GM23338 (cell line): ENCODE data around the gene IGSF1. TPM values are rescaled to one million over a fixed set of nuclear protein-coding genes. Genes with fewer than 3 reads are reported as not detected.

Source experiments
- ATAC-seq: fragments of 200-7000 bp; cut with Tn5 transposase; 3 replicates; pipeline ENCODE4 v1.9.1; 2020
- DNase-seq: peaks from one replicate; pipeline ENCODE4 v3.0.0-alpha.2; 2015; ENCODE audit warnings: low spot score
- H2AFZ ChIP-seq: fragments of 200-600 bp; sonication (generic); 2 replicates; pipeline ENCODE4 v1.8.0; 2016; ENCODE audit warnings: antibody characterized with exemption, mild to moderate bottlenecking, moderate library complexity
- H3F3A ChIP-seq: fragments of 200-600 bp; sonication (generic); replicated peaks from 2 replicates; pipeline ENCODE4 v1.8.0; 2017; ENCODE audit warnings: antibody characterized with exemption, mixed run types, low read depth
- H3K27ac ChIP-seq: fragments of 200-600 bp; sonication (generic); 2 replicates; pipeline ENCODE4 v1.6.1; 2016; ENCODE audit warnings: low read depth
- H3K27me3 ChIP-seq: fragments of 200-600 bp; sonication (generic); 2 replicates; pipeline ENCODE4 v1.8.0; 2016; ENCODE audit warnings: mild to moderate bottlenecking, mixed run types, moderate library complexity; ENCODE audit not compliant: insufficient read depth
- H3K36me3 ChIP-seq: fragments of 200-600 bp; sonication (generic); 2 replicates; pipeline ENCODE4 v1.8.0; 2016; ENCODE audit warnings: mild to moderate bottlenecking; ENCODE audit not compliant: insufficient read depth
- H3K4me1 ChIP-seq: fragments of 200-600 bp; sonication (generic); 2 replicates; pipeline ENCODE4 v1.8.0; 2016; ENCODE audit warnings: mild to moderate bottlenecking, moderate library complexity; ENCODE audit not compliant: insufficient read depth
- H3K4me2 ChIP-seq: fragments of 200-600 bp; sonication (generic); 2 replicates; pipeline ENCODE4 v1.7.1; 2017; ENCODE audit warnings: mixed run types
- H3K4me3 ChIP-seq: fragments of 200-600 bp; sonication (generic); 2 replicates; pipeline ENCODE4 v1.6.1; 2016; ENCODE audit warnings: mixed run types
- H3K79me2 ChIP-seq: fragments of 200-600 bp; sonication (generic); replicated peaks from 2 replicates; pipeline ENCODE4 v1.8.0; 2017; ENCODE audit warnings: mild to moderate bottlenecking; ENCODE audit not compliant: insufficient read depth
- H3K9me2 ChIP-seq: fragments of 200-600 bp; sonication (generic); 2 replicates; pipeline ENCODE4 v1.8.0; 2017; ENCODE audit not compliant: insufficient read depth
- H4K20me1 ChIP-seq: fragments of 200-600 bp; sonication (generic); replicated peaks from 2 replicates; pipeline ENCODE4 v1.8.0; 2017; ENCODE audit warnings: mild to moderate bottlenecking; ENCODE audit not compliant: insufficient read depth
- H3K27ac Mint-ChIP-seq: 2 replicates; pipeline ENCODE4 v1.8.0; 2020; ENCODE audit warnings: inconsistent platforms, mild to moderate bottlenecking, moderate library complexity, mixed read lengths
- H3K27me3 Mint-ChIP-seq: 3 replicates; pipeline ENCODE4 v1.8.0; 2022; ENCODE audit warnings: low read depth, mild to moderate bottlenecking, moderate library complexity, mixed read lengths, inconsistent platforms; ENCODE audit not compliant: insufficient read depth, poor library complexity
- H3K36me3 Mint-ChIP-seq: 3 replicates; pipeline ENCODE4 v1.8.0; 2021; ENCODE audit warnings: low read depth, mild to moderate bottlenecking, inconsistent platforms, moderate library complexity, mixed read lengths
- H3K4me1 Mint-ChIP-seq: 3 replicates; pipeline ENCODE4 v1.8.0; 2020; ENCODE audit warnings: mild to moderate bottlenecking, inconsistent platforms, mixed read lengths
- H3K4me3 Mint-ChIP-seq: 3 replicates; pipeline ENCODE4 v1.8.0; 2021; ENCODE audit warnings: moderate library complexity, mild to moderate bottlenecking, inconsistent platforms, mixed read lengths
- H3K9me3 Mint-ChIP-seq: 3 replicates; pipeline ENCODE4 v1.8.0; 2020; ENCODE audit warnings: moderate library complexity, mild to moderate bottlenecking, inconsistent platforms, mixed read lengths
- CREB1 ChIP-seq: fragments of 250-450 bp; sonication (Bioruptor Pico); IDR thresholded peaks from 2 replicates; pipeline ENCODE4 v1.5.0; 2020; ENCODE audit warnings: low read depth, mild to moderate bottlenecking, moderate library complexity
- EZH2 ChIP-seq: fragments of 200-600 bp; sonication (generic); IDR thresholded peaks from one replicate; pipeline ENCODE4 v1.8.0; 2017; ENCODE audit warnings: antibody characterized with exemption, mild to moderate bottlenecking, low read depth; ENCODE audit not compliant: unreplicated experiment
- EZH2phosphoT487 ChIP-seq: fragments of 200-600 bp; sonication (generic); IDR thresholded peaks from one replicate; pipeline ENCODE4 v1.8.1; 2018; ENCODE audit warnings: antibody characterized with exemption; ENCODE audit not compliant: unreplicated experiment
- JUNB ChIP-seq: IDR thresholded peaks from one replicate; pipeline ENCODE4 v1.6.1; 2016; ENCODE audit warnings: antibody characterized with exemption; ENCODE audit not compliant: unreplicated experiment
- NANOG ChIP-seq: IDR thresholded peaks from 2 replicates; pipeline ENCODE4 v1.6.1; 2016; ENCODE audit warnings: antibody characterized with exemption, borderline replicate concordance
- POLR2AphosphoS5 ChIP-seq: IDR thresholded peaks from 2 replicates; pipeline ENCODE4 v1.6.1; 2016; ENCODE audit warnings: antibody characterized with exemption, low read depth
- STAT1 ChIP-seq: IDR thresholded peaks from one replicate; pipeline ENCODE4 v1.6.1; 2016; ENCODE audit warnings: antibody characterized with exemption; ENCODE audit not compliant: unreplicated experiment
- ZNF114 ChIP-seq: fragments of 250-450 bp; sonication (Bioruptor Pico); IDR thresholded peaks from 2 replicates; pipeline ENCODE4 v1.5.0; 2020; ENCODE audit warnings: mild to moderate bottlenecking, moderate library complexity
- polyA plus RNA-seq: library from polyadenylated mRNA; unstranded; fragments of >200 nt; fragmentation: Nextera tagmentation; extraction: Ambion mirVana; gene quantifications from 2 replicates; pipeline ENCODE4 v1.2.1, GENCODE V29; 2016
- total RNA-seq: library from RNA; depleted of rRNA; stranded (reverse); fragments of >200 nt; shearing (Covaris generic); gene quantifications from 2 replicates; pipeline ENCODE4 v1.2.3, GENCODE V29; 2014
- TF ChIP-seq, protein P1 (sequence below), 2 experiments: fragments of 200-600 bp in 1 of 2; sonication (generic) in 1 of 2; conservative IDR thresholded peaks; 2 replicates each; pipeline versions ENCODE4 v1.5.1 to v1.6.1; 2016 to 2017; ENCODE audit warnings: antibody characterized with exemption in 2 of 2, low read depth in 2 of 2, mild to moderate bottlenecking in 2 of 2, moderate library complexity in 1 of 2
- TF ChIP-seq, protein P2 (sequence below): fragments of 250-450 bp; sonication (Bioruptor Pico); IDR thresholded peaks from 2 replicates; pipeline ENCODE4 v1.5.0; 2020; ENCODE audit warnings: mild to moderate bottlenecking, moderate library complexity
- TF ChIP-seq, protein P3 (sequence below): IDR thresholded peaks from 2 replicates; pipeline ENCODE4 v1.6.1; 2016; ENCODE audit warnings: antibody characterized with exemption

Gene IGSF1
- total and polyA plus RNA-seq, 2 experiments from 2014 or later: 12.8 to 19.5 TPM

DNA sequence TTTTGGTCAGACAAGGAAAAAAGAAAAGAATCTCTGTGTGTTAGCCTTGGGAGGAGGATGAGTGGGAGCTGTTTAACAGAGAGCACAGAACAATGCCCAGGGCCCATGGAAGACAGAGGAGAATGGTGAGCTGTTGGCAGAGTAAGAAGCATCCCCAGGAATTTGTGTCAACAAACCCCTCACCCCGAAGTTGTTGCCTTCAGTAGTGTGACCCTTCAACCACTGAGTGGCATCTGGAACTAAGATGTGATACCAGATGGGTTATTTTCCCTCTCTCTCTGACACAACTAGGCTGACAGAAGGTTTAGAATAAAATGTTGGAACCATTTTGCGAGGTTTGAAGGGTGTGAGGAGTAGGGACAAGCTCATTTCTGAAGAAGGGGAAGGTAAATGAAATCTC is 25.1 kb downstream of the IGSF1 start:
- TF ChIP-seq EZH2 (no peak), POLR2AphosphoS5 (no peak), STAT1 (no peak), JUNB (no peak), NANOG (no peak), ZNF114 (CRISPR knock-in tag) (no peak), CREB1 (no peak), EZH2phosphoT487 (no peak)
- TF ChIP-seq, protein P1, sequence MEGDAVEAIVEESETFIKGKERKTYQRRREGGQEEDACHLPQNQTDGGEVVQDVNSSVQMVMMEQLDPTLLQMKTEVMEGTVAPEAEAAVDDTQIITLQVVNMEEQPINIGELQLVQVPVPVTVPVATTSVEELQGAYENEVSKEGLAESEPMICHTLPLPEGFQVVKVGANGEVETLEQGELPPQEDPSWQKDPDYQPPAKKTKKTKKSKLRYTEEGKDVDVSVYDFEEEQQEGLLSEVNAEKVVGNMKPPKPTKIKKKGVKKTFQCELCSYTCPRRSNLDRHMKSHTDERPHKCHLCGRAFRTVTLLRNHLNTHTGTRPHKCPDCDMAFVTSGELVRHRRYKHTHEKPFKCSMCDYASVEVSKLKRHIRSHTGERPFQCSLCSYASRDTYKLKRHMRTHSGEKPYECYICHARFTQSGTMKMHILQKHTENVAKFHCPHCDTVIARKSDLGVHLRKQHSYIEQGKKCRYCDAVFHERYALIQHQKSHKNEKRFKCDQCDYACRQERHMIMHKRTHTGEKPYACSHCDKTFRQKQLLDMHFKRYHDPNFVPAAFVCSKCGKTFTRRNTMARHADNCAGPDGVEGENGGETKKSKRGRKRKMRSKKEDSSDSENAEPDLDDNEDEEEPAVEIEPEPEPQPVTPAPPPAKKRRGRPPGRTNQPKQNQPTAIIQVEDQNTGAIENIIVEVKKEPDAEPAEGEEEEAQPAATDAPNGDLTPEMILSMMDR (conservative IDR thresholded peaks at IDR 0.05; ENCODE audit: low read depth in 2 of 2): peak; percentile 22 to 45; a peak in 3 of 4 replicates
- no peaks in the 10 kb centered on the region for H3K27me3 Mint-ChIP-seq
- peak; percentile 48; the same call in 2 of the 3 replicates for ATAC-seq
- H3K9me2 ChIP-seq: no peaks in the 10 kb centered on the region
- no peaks in the 10 kb centered on the region for H3K9me3 Mint-ChIP-seq
- H2AFZ ChIP-seq: no peak overlapping the region
- H3K27ac ChIP-seq: no peak overlapping the region
- no peaks in the 10 kb centered on the region for H3K4me1 ChIP-seq
- no peaks in the 10 kb centered on the region for H3K36me3 ChIP-seq
- no peaks in the 10 kb centered on the region for H3K79me2 ChIP-seq
- H3K4me2 ChIP-seq: no peak overlapping the region
- no peak overlapping the region for H3K4me3 ChIP-seq
- H3K27me3 ChIP-seq: no peaks in the 10 kb centered on the region
- no peak overlapping the region for H3K4me3 Mint-ChIP-seq
- DNase-seq: no peak
- H3K27ac Mint-ChIP-seq: no peak overlapping the region
- peaks cover 10% of the 10 kb centered on the region; the same call in 2 of the 3 replicates for H3K4me1 Mint-ChIP-seq
- no peaks in the 10 kb centered on the region for H3F3A ChIP-seq
- H3K36me3 Mint-ChIP-seq: no peaks in the 10 kb centered on the region
- H4K20me1 ChIP-seq: no peaks in the 10 kb centered on the region

DNA sequence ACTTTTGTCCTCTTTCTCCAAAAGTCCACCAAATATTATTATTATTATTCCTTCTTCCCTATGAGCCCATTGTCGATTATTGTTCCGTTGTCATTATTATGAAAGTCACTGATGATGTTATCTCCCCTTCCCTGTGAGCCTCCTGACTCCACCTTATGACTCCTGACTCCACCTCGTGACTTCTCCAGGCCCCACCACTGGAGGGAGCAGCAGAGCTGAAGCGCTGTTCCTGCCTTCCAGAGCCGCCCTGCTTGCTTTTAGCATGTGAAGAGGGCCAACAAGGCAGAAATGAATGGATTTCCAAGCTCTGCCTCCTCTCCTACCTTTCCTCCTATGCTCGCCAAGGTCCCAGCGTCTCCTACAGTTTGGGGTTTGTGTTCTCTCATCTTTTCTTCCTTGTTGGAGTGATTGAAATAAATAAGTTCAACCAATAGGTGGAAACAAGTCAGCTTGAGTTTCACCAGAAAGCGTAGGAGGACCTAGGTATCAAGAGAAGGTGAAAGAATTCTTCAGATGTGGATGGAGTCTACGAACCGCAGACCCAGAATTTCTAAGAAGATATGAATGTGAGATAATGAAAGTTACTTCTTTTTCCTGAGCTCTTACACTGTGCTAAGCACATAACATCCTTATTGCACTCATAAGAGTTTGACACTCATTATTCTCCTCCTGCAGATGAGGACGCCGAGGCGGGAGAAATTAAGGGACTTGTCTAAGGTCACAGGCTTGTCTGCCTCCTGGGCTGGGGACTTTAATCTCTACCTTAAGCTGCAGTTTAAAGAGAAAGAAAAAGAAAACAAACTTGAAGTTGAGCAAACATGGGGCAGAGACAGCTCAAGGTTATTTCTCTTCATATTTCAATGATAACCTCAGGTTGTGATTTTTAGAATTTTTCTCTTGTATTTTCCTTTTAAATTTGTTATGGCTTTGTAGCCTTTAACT is 26.1 kb downstream of the IGSF1 start:
- peaks cover 10% of the 10 kb centered on the region; the same call in 2 of the 3 replicates for H3K4me1 Mint-ChIP-seq
- H3K9me3 Mint-ChIP-seq: no peaks in the 10 kb centered on the region
- no peak overlapping the region for H3K4me3 ChIP-seq
- no peak overlapping the region for H2AFZ ChIP-seq
- no peaks in the 10 kb centered on the region for H3K27me3 ChIP-seq
- no peak overlapping the region for H3K4me2 ChIP-seq
- no peaks in the 10 kb centered on the region for H3K9me2 ChIP-seq
- H3K79me2 ChIP-seq: no peaks in the 10 kb centered on the region
- ATAC-seq: peak; percentile 94
- H4K20me1 ChIP-seq: no peaks in the 10 kb centered on the region
- no peaks in the 10 kb centered on the region for H3K27me3 Mint-ChIP-seq
- H3K36me3 Mint-ChIP-seq: no peaks in the 10 kb centered on the region
- H3K36me3 ChIP-seq: no peaks in the 10 kb centered on the region
- no peaks in the 10 kb centered on the region for H3F3A ChIP-seq
- no peak overlapping the region for H3K4me3 Mint-ChIP-seq
- H3K4me1 ChIP-seq: no peaks in the 10 kb centered on the region
- H3K27ac Mint-ChIP-seq: no peak overlapping the region
- no peak overlapping the region for H3K27ac ChIP-seq
- DNase-seq: peak; percentile 69
- TF ChIP-seq NANOG (no peak), STAT1 (no peak), JUNB (no peak), CREB1 (no peak), EZH2 (no peak)
- TF ChIP-seq, protein P2, sequence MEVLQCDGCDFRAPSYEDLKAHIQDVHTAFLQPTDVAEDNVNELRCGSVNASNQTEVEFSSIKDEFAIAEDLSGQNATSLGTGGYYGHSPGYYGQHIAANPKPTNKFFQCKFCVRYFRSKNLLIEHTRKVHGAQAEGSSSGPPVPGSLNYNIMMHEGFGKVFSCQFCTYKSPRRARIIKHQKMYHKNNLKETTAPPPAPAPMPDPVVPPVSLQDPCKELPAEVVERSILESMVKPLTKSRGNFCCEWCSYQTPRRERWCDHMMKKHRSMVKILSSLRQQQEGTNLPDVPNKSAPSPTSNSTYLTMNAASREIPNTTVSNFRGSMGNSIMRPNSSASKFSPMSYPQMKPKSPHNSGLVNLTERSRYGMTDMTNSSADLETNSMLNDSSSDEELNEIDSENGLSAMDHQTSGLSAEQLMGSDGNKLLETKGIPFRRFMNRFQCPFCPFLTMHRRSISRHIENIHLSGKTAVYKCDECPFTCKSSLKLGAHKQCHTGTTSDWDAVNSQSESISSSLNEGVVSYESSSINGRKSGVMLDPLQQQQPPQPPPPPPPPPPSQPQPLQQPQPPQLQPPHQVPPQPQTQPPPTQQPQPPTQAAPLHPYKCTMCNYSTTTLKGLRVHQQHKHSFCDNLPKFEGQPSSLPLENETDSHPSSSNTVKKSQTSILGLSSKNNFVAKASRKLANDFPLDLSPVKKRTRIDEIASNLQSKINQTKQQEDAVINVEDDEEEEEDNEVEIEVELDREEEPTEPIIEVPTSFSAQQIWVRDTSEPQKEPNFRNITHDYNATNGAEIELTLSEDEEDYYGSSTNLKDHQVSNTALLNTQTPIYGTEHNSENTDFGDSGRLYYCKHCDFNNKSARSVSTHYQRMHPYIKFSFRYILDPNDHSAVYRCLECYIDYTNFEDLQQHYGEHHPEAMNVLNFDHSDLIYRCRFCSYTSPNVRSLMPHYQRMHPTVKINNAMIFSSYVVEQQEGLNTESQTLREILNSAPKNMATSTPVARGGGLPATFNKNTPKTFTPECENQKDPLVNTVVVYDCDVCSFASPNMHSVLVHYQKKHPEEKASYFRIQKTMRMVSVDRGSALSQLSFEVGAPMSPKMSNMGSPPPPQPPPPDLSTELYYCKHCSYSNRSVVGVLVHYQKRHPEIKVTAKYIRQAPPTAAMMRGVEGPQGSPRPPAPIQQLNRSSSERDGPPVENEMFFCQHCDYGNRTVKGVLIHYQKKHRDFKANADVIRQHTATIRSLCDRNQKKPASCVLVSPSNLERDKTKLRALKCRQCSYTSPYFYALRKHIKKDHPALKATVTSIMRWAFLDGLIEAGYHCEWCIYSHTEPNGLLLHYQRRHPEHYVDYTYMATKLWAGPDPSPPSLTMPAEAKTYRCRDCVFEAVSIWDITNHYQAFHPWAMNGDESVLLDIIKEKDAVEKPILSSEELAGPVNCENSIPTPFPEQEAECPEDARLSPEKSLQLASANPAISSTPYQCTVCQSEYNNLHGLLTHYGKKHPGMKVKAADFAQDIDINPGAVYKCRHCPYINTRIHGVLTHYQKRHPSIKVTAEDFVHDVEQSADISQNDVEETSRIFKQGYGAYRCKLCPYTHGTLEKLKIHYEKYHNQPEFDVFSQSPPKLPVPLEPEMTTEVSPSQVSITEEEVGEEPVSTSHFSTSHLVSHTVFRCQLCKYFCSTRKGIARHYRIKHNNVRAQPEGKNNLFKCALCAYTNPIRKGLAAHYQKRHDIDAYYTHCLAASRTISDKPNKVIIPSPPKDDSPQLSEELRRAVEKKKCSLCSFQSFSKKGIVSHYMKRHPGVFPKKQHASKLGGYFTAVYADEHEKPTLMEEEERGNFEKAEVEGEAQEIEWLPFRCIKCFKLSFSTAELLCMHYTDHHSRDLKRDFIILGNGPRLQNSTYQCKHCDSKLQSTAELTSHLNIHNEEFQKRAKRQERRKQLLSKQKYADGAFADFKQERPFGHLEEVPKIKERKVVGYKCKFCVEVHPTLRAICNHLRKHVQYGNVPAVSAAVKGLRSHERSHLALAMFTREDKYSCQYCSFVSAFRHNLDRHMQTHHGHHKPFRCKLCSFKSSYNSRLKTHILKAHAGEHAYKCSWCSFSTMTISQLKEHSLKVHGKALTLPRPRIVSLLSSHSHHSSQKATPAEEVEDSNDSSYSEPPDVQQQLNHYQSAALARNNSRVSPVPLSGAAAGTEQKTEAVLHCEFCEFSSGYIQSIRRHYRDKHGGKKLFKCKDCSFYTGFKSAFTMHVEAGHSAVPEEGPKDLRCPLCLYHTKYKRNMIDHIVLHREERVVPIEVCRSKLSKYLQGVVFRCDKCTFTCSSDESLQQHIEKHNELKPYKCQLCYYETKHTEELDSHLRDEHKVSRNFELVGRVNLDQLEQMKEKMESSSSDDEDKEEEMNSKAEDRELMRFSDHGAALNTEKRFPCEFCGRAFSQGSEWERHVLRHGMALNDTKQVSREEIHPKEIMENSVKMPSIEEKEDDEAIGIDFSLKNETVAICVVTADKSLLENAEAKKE (CRISPR knock-in tag): no peak
- TF ChIP-seq, protein P3, sequence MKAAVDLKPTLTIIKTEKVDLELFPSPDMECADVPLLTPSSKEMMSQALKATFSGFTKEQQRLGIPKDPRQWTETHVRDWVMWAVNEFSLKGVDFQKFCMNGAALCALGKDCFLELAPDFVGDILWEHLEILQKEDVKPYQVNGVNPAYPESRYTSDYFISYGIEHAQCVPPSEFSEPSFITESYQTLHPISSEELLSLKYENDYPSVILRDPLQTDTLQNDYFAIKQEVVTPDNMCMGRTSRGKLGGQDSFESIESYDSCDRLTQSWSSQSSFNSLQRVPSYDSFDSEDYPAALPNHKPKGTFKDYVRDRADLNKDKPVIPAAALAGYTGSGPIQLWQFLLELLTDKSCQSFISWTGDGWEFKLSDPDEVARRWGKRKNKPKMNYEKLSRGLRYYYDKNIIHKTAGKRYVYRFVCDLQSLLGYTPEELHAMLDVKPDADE: no peak
